Measurements from ENCODE around the gene LDLRAD4. TPM values are rescaled to one million over a fixed set of nuclear protein-coding genes. Genes with fewer than 3 reads are reported as not detected.
"Not testable (repeated sequence)": the region's sequence is repeated elsewhere in the genome, so short reads cannot be mapped to it uniquely, and the experiment has no call there.

LDLRAD4 gene
- total RNA-seq, 1 experiment from 2014 or later = 3.6 TPM

- POLR2A ChIA-PET (ENCODE audit: low non-redundant PET) = no interaction called here
- intact Hi-C loops (cut with micrococcal nuclease; ENCODE audit: unreplicated experiment) = no loop called here
- DNase-seq (ENCODE audit: low spot score) = no peak
Observed at GRCh38 chr18:13661779-13662256, 443.3 kb downstream of the LDLRAD4 start.

GRCh38 chr18:13672657-13673056 is 454.1 kb downstream of the LDLRAD4 start:
- CTCF ChIA-PET = no interaction called here

More at GRCh38 chr18:13661779-13662256, 443.3 kb downstream of the LDLRAD4 start:
- TF ChIP-seq CTCF (conservative IDR thresholded peaks at IDR 0.05; ENCODE audit: low read depth, low read length) = no peak
- TF ChIP-seq EZH2 (IDR thresholded peaks at IDR 0.05; ENCODE audit: borderline replicate concordance, low read depth, low read length, poor library complexity, severe bottlenecking) = no peak
- Histone ChIP-seq H3K27me3 (replicated peaks; ENCODE audit: insufficient read depth, low read depth, low read length, poor library complexity) (no peaks in the 10 kb centered on the region), H3K4me3 (ENCODE audit: low read depth, low read length, poor library complexity, severe bottlenecking) (no peak overlapping the region), H3K27ac (ENCODE audit: low read depth, low read length, poor library complexity, severe bottlenecking) (no peak overlapping the region), H3K36me3 (ENCODE audit: insufficient read depth, low read length, poor library complexity, severe bottlenecking) (peaks cover 11% of the 10 kb centered on the region), H3K9me3 (ENCODE audit: low read depth, low read length, poor library complexity, severe bottlenecking) (no peaks in the 10 kb centered on the region), H3K4me1 (ENCODE audit: insufficient read depth, low read length, poor library complexity, severe bottlenecking) (peaks cover 11% of the 10 kb centered on the region)
- CTCF ChIA-PET = no interaction called here
- BruUV-seq (replicated peaks) = no TSS peak

GRCh38 chr18:13676471-13676870 is 457.9 kb downstream of the LDLRAD4 start:
- H3K9me3 ChIP-seq (ENCODE audit: low read depth, low read length, poor library complexity, severe bottlenecking) = peaks cover 31% of the 10 kb centered on the region
- intact Hi-C loops (cut with micrococcal nuclease; ENCODE audit: unreplicated experiment) = no loop called here
- ChIA-PET CTCF (no interaction called here), POLR2A (ENCODE audit: low non-redundant PET) (interaction anchor here (0.6 kb wide), 1 partner anchor 12 kb away, joined by 3 read pairs; no protein-coding TSS in a partner anchor)
- TF ChIP-seq CTCF (conservative IDR thresholded peaks at IDR 0.05; ENCODE audit: low read depth, low read length) = no peak
- TF ChIP-seq EZH2 (IDR thresholded peaks at IDR 0.05; ENCODE audit: borderline replicate concordance, low read depth, low read length, poor library complexity, severe bottlenecking) = no peak
- H3K4me1 ChIP-seq (ENCODE audit: insufficient read depth, low read length, poor library complexity, severe bottlenecking) = no peaks in the 10 kb centered on the region
- H3K27me3 ChIP-seq (replicated peaks; ENCODE audit: insufficient read depth, low read depth, low read length, poor library complexity) = no peaks in the 10 kb centered on the region
- peak overlapping the region; percentile 82 for H3K27ac ChIP-seq (ENCODE audit: low read depth, low read length, poor library complexity, severe bottlenecking)
- no peak overlapping the region for H3K4me3 ChIP-seq (ENCODE audit: low read depth, low read length, poor library complexity, severe bottlenecking)
- BruUV-seq (replicated peaks) = no TSS peak
- DNase-seq (ENCODE audit: low spot score) = no peak
- H3K36me3 ChIP-seq (ENCODE audit: insufficient read depth, low read length, poor library complexity, severe bottlenecking) = peaks cover 3% of the 10 kb centered on the region

More at GRCh38 chr18:13672657-13673056, 454.1 kb downstream of the LDLRAD4 start:
- peak; percentile 35 for DNase-seq (ENCODE audit: low spot score)
- Histone ChIP-seq H3K36me3 (ENCODE audit: insufficient read depth, low read length, poor library complexity, severe bottlenecking) (peaks cover 14% of the 10 kb centered on the region), H3K4me3 (ENCODE audit: low read depth, low read length, poor library complexity, severe bottlenecking) (no peak overlapping the region), H3K4me1 (ENCODE audit: insufficient read depth, low read length, poor library complexity, severe bottlenecking) (no peaks in the 10 kb centered on the region), H3K27me3 (replicated peaks; ENCODE audit: insufficient read depth, low read depth, low read length, poor library complexity) (no peaks in the 10 kb centered on the region), H3K27ac (ENCODE audit: low read depth, low read length, poor library complexity, severe bottlenecking) (peak overlapping the region; percentile 81), H3K9me3 (ENCODE audit: low read depth, low read length, poor library complexity, severe bottlenecking) (peaks cover 25% of the 10 kb centered on the region)
- intact Hi-C loops (cut with micrococcal nuclease; ENCODE audit: unreplicated experiment) = no loop called here
- TF ChIP-seq EZH2 (IDR thresholded peaks at IDR 0.05; ENCODE audit: borderline replicate concordance, low read depth, low read length, poor library complexity, severe bottlenecking) (no peak), CTCF (conservative IDR thresholded peaks at IDR 0.05; ENCODE audit: low read depth, low read length) (no peak)
- POLR2A ChIA-PET (ENCODE audit: low non-redundant PET) = no interaction called here
- BruUV-seq (replicated peaks) = no TSS peak

GRCh38 chr18:13677350-13677749 is 458.8 kb downstream of the LDLRAD4 start:
- BruUV-seq (replicated peaks); H3K4me3 ChIP-seq (ENCODE audit: low read depth, low read length, poor library complexity, severe bottlenecking); H3K27me3 ChIP-seq (replicated peaks; ENCODE audit: insufficient read depth, low read depth, low read length, poor library complexity); H3K27ac ChIP-seq (ENCODE audit: low read depth, low read length, poor library complexity, severe bottlenecking); POLR2A ChIA-PET (ENCODE audit: low non-redundant PET); intact Hi-C loops (cut with micrococcal nuclease; ENCODE audit: unreplicated experiment); CTCF ChIA-PET; DNase-seq (ENCODE audit: low spot score); H3K4me1 ChIP-seq (ENCODE audit: insufficient read depth, low read length, poor library complexity, severe bottlenecking); H3K36me3 ChIP-seq (ENCODE audit: insufficient read depth, low read length, poor library complexity, severe bottlenecking): not testable (repeated sequence)
- H3K9me3 ChIP-seq (ENCODE audit: low read depth, low read length, poor library complexity, severe bottlenecking) = peaks cover 26% of the 10 kb centered on the region

Measured in A673 (cell line).